ENCODE measurements around the gene HOXA11.

The HOXA11 gene

GRCh38 chr7:27176962-27177794, 7.9 kb downstream of the HOXA11 start:
- H3K9ac ChIP-seq = no peak overlapping the region
- no peak for TF ChIP-seq Cebpa-rat (IDR thresholded peaks at IDR 0.05)
- H3K4me1 ChIP-seq = peaks cover 0 to 7% (median 0%) of the 10 kb centered on the region in 10 experiments; a peak in 3 of 20 replicates
- H3K4me2 ChIP-seq = no peak overlapping the region
- no peak overlapping the region for H3K4me3 ChIP-seq
- peaks cover 23 to 43% (median 30%) of the 10 kb centered on the region in 11 experiments for H3K9me3 ChIP-seq (replicated peaks in 1 of 11)
- H4K20me1 ChIP-seq = peaks cover 0 to 61% (median 41%) of the 10 kb centered on the region in 11 experiments; a peak in 17 of 22 replicates
- H3K27me3 ChIP-seq = peaks cover 100% of the 10 kb centered on the region in 11 experiments
- H3K27ac ChIP-seq = no peak overlapping the region
- no peaks in the 10 kb centered on the region for H3K36me3 ChIP-seq

GRCh38 chr7:27176524-27176845, 8.5 kb downstream of the HOXA11 start:
- peaks cover 23 to 46% (median 33%) of the 10 kb centered on the region in 11 experiments for H3K9me3 ChIP-seq (replicated peaks in 1 of 11)
- peaks cover 100% of the 10 kb centered on the region in 11 experiments for H3K27me3 ChIP-seq
- H3K9ac ChIP-seq = no peak overlapping the region
- H3K4me2 ChIP-seq = no peak overlapping the region
- no peak overlapping the region for H3K4me3 ChIP-seq
- peaks cover 0 to 68% (median 42%) of the 10 kb centered on the region in 11 experiments; a peak in 17 of 22 replicates for H4K20me1 ChIP-seq
- no peak overlapping the region for H3K27ac ChIP-seq
- H3K4me1 ChIP-seq = peaks cover 0 to 7% (median 0%) of the 10 kb centered on the region in 10 experiments; a peak in 3 of 20 replicates
- no peaks in the 10 kb centered on the region for H3K36me3 ChIP-seq
- TF ChIP-seq Cebpa-rat (IDR thresholded peaks at IDR 0.05) = no peak

GRCh38 chr7:27175626-27176523, 9.2 kb downstream of the HOXA11 start:
- peaks cover 0 to 10% (median 0%) of the 10 kb centered on the region in 10 experiments; a peak in 3 of 20 replicates for H3K4me1 ChIP-seq

GRCh38 chr7:27174874-27175625, 10.0 kb downstream of the HOXA11 start:
- Histone ChIP-seq H3K9ac (no peak overlapping the region), H3K9me3 (replicated peaks in 1 of 11) (peaks cover 23 to 42% (median 33%) of the 10 kb centered on the region in 11 experiments), H3K36me3 (no peaks in the 10 kb centered on the region), H3K27ac (no peak overlapping the region), H4K20me1 (peaks cover 0 to 72% (median 50%) of the 10 kb centered on the region in 11 experiments; a peak in 18 of 22 replicates), H3K4me2 (no peak overlapping the region), H3K27me3 (peaks cover 100% of the 10 kb centered on the region in 11 experiments), H3K4me1 (peaks cover 0 to 10% (median 0%) of the 10 kb centered on the region in 10 experiments; a peak in 3 of 20 replicates), H3K4me3 (no peak overlapping the region)
- TF ChIP-seq Cebpa-rat (IDR thresholded peaks at IDR 0.05) = no peak

More at GRCh38 chr7:27175626-27176523, 9.2 kb downstream of the HOXA11 start:
- no peak overlapping the region for H3K27ac ChIP-seq
- H3K36me3 ChIP-seq = no peaks in the 10 kb centered on the region
- no peak overlapping the region for H3K4me2 ChIP-seq
- TF ChIP-seq Cebpa-rat (IDR thresholded peaks at IDR 0.05) = no peak
- H4K20me1 ChIP-seq = peaks cover 0 to 72% (median 48%) of the 10 kb centered on the region in 11 experiments; a peak in 18 of 22 replicates
- H3K9ac ChIP-seq = no peak overlapping the region
- H3K4me3 ChIP-seq = no peak overlapping the region
- peaks cover 23 to 46% (median 33%) of the 10 kb centered on the region in 11 experiments for H3K9me3 ChIP-seq (replicated peaks in 1 of 11)
- H3K27me3 ChIP-seq = peaks cover 100% of the 10 kb centered on the region in 11 experiments

DNA sequence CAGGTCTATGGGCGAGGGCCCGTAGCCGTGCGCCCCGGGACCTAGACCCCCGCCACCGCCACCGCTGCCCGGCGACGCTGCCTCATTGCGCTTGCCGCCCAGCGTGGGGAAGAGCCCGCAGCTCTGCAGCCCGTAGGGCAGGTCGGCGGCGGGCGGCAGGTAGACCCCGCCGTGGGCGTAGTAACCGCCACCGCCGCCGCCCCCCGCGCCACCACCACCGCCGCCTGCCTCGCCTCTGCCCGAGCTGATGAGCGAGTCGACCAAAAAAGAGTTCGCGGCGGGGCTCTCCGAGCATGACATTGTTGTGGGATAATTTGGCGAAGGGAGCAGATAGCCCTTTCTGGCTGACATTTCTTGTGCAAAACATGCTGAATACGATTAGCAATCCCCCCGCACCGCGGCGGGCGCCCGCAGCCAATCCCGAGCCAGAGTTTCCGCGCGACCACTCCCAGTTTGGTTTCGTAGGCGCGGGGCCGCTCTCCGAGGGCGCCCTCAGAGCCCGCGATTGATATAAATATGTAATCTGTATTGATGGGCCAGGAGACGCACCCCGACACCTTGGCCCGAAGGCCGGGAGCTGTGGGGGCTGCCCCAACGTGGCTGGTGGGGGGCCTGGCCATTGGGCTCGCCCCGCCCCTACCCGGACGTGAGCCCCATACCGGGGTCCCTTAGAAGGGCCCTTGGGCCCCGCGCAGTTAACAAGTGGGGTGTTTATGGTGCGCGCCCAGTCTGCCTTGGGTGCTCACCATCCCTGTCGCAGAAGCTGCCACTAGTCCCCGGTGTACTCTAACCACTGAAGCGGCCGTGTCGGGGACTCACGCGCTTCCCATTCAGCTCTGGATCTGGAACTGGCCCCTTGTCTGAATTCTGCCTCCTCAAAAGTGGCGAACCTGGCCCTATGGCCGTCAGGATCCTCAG, 10.8 kb downstream of the HOXA11 start, which contains the start of gene HOXA10:
Gene HOXA10 (minus strand): TSS at position 365 of the 918 bp plus-strand sequence. CDS start 14 bp downstream, at position 351.
- H3K9ac ChIP-seq = no peak within 1 kb of the TSS
- no peak within 1 kb of the TSS for H3K27ac ChIP-seq
- peak within 1 kb of the TSS; percentile 24 to 72 (median 50); a peak in 19 of 22 replicates for H3K4me2 ChIP-seq
- peak within 1 kb of the TSS; percentile 4 to 60 (median 42); a peak in 16 of 20 replicates for H3K4me3 ChIP-seq
- peaks cover 100% of the 10 kb centered on the region in 11 experiments for H3K27me3 ChIP-seq
- no peak for TF ChIP-seq Cebpa-rat (IDR thresholded peaks at IDR 0.05)
- H4K20me1 ChIP-seq = peaks cover 0 to 79% (median 58%) of the 10 kb centered on the region in 11 experiments; a peak in 18 of 22 replicates
- H3K9me3 ChIP-seq (replicated peaks in 1 of 11) = peaks cover 23 to 33% (median 26%) of the 10 kb centered on the region in 11 experiments
- H3K36me3 ChIP-seq = no peaks in the 10 kb centered on the region
- peaks cover 0 to 10% (median 0%) of the 10 kb centered on the region in 10 experiments; a peak in 4 of 20 replicates for H3K4me1 ChIP-seq

DNA sequence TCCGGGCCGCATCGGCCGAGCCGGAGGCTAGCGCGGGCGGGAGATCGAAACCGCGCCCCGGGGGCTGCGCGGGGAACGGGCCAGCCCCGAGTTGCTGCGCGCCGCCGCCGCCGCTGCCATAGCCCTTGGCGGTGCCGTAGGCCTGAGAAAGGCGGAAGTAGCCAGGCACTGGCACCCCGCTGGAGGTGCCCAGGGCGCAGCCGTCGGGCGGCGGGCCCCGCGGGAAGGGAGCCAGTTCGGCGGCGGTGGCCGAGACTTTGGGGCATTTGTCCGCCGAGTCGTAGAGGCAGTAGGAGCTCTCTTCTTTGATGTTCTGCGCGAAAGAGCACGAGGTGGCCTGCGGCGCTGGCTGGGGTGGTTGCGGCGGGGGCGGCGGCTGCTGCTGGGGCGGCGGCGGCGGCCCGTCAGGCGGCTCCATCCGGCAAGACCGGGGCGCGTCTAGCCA, 11.5 kb downstream of the HOXA11 start:
- H3K4me3 ChIP-seq = peak overlapping the region; percentile 4 to 60 (median 42); a peak in 16 of 20 replicates
- no peak overlapping the region for H3K9ac ChIP-seq
- no peaks in the 10 kb centered on the region for H3K36me3 ChIP-seq
- peaks cover 0 to 10% (median 0%) of the 10 kb centered on the region in 10 experiments; a peak in 4 of 20 replicates for H3K4me1 ChIP-seq
- H3K27me3 ChIP-seq = peaks cover 100% of the 10 kb centered on the region in 11 experiments
- peaks cover 0 to 86% (median 65%) of the 10 kb centered on the region in 11 experiments; a peak in 18 of 22 replicates for H4K20me1 ChIP-seq
- H3K4me2 ChIP-seq = peak overlapping the region; percentile 24 to 72 (median 50); a peak in 19 of 22 replicates
- TF ChIP-seq Cebpa-rat (IDR thresholded peaks at IDR 0.05) = no peak
- H3K9me3 ChIP-seq (replicated peaks in 1 of 11) = peaks cover 23 to 33% (median 26%) of the 10 kb centered on the region in 11 experiments
- H3K27ac ChIP-seq = no peak overlapping the region

- peak overlapping the region; percentile 24 to 72 (median 50); a peak in 19 of 22 replicates for H3K4me2 ChIP-seq
- H3K4me3 ChIP-seq = peak overlapping the region; percentile 4 to 60 (median 42); a peak in 16 of 20 replicates
- peaks cover 100% of the 10 kb centered on the region in 11 experiments for H3K27me3 ChIP-seq
- H3K9me3 ChIP-seq (replicated peaks in 1 of 11) = peaks cover 23 to 38% (median 26%) of the 10 kb centered on the region in 11 experiments
- no peak overlapping the region for H3K27ac ChIP-seq
- H4K20me1 ChIP-seq = peaks cover 0 to 91% (median 71%) of the 10 kb centered on the region in 11 experiments; a peak in 18 of 22 replicates
- no peaks in the 10 kb centered on the region for H3K36me3 ChIP-seq
- no peak for TF ChIP-seq Cebpa-rat (IDR thresholded peaks at IDR 0.05)
- no peak overlapping the region for H3K9ac ChIP-seq
- peaks cover 0 to 10% (median 0%) of the 10 kb centered on the region in 10 experiments; a peak in 4 of 20 replicates for H3K4me1 ChIP-seq
Observed at GRCh38 chr7:27172823-27173510, 12.1 kb downstream of the HOXA11 start.
